ENCODE measurements around the gene PDZK1.

PDZK1 gene

GRCh38 chr1:145710291-145711027, 3.3 kb upstream of the PDZK1 start:
- DNase-seq (ENCODE audit: insufficient read length, low spot score) (no peak), FAIRE-seq (no peak)
- no peak for TF ChIP-seq POLR2AphosphoS5 (IDR thresholded peaks at IDR 0.05; ENCODE audit: low read depth, low read length)
- TF ChIP-seq PAX5 (IDR thresholded peaks at IDR 0.05; ENCODE audit: insufficient read depth, low read length, severe bottlenecking): no peak
- no peak for TF ChIP-seq TAF1 (IDR thresholded peaks at IDR 0.05; ENCODE audit: low read depth, low read length)
- TF ChIP-seq SPI1 (IDR thresholded peaks at IDR 0.05; ENCODE audit: low read depth, low read length): no peak
- no peak for TF ChIP-seq POU2F2 (IDR thresholded peaks at IDR 0.05; ENCODE audit: low read depth, low read length)
- no peak for TF ChIP-seq POLR2A (IDR thresholded peaks at IDR 0.05; ENCODE audit: low read depth, low read length)

GRCh38 chr1:145708063-145708462, 895 bp upstream of the PDZK1 start:
- TF ChIP-seq PAX5 (IDR thresholded peaks at IDR 0.05; ENCODE audit: insufficient read depth, low read length, severe bottlenecking): no peak
- TF ChIP-seq POLR2AphosphoS5 (IDR thresholded peaks at IDR 0.05; ENCODE audit: low read depth, low read length): no peak
- peak; percentile 86 for TF ChIP-seq POU2F2 (IDR thresholded peaks at IDR 0.05; ENCODE audit: low read depth, low read length)
- no peak for TF ChIP-seq POLR2A (IDR thresholded peaks at IDR 0.05; ENCODE audit: low read depth, low read length)
- no peak for DNase-seq (ENCODE audit: insufficient read length, low spot score)
- peak; percentile 60 for FAIRE-seq

DNA sequence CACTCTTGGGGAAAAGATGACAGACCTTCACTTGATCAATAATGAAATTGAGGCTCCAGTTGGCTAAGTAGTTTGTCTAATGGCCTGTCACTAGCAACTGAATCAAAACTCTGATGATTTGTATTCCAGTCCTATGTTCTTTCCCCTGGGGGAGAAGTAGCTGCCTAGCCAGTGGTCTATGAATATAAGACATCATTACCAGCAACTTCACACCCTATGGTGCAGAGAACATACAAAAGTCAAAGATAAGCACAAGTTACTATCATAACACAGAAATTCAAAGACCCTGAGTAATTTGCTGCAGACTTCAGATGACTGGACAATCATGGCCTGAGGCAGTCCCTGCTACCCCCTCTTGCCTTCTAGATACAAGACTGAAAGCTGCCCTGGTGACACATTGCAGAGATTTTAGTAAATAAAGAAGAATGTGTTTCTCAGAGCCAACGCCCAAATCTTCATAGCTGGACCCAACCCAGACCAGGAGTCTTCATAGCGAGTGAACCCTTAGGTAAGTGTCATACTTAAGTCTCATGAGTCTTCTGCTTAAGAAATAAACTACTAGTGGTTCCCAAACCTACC, 993 bp downstream of the PDZK1 start:
- TF ChIP-seq SPI1 (IDR thresholded peaks at IDR 0.05; ENCODE audit: low read depth, low read length) (no peak), POU2F2 (IDR thresholded peaks at IDR 0.05; ENCODE audit: low read depth, low read length) (no peak), PAX5 (IDR thresholded peaks at IDR 0.05; ENCODE audit: insufficient read depth, low read length, severe bottlenecking) (no peak), POLR2A (IDR thresholded peaks at IDR 0.05; ENCODE audit: low read depth, low read length) (no peak), POLR2AphosphoS5 (IDR thresholded peaks at IDR 0.05; ENCODE audit: low read depth, low read length) (no peak), TAF1 (IDR thresholded peaks at IDR 0.05; ENCODE audit: low read depth, low read length) (no peak)
- no peak for FAIRE-seq
- DNase-seq (ENCODE audit: insufficient read length, low spot score): no peak

- no peak for TF ChIP-seq SPI1 (IDR thresholded peaks at IDR 0.05; ENCODE audit: low read depth, low read length)
- TF ChIP-seq PAX5 (IDR thresholded peaks at IDR 0.05; ENCODE audit: insufficient read depth, low read length, severe bottlenecking): no peak
- TF ChIP-seq TAF1 (IDR thresholded peaks at IDR 0.05; ENCODE audit: low read depth, low read length): no peak
- no peak for TF ChIP-seq POU2F2 (IDR thresholded peaks at IDR 0.05; ENCODE audit: low read depth, low read length)
- TF ChIP-seq POLR2A (IDR thresholded peaks at IDR 0.05; ENCODE audit: low read depth, low read length): no peak
- TF ChIP-seq POLR2AphosphoS5 (IDR thresholded peaks at IDR 0.05; ENCODE audit: low read depth, low read length): no peak
- no peak for DNase-seq (ENCODE audit: insufficient read length, low spot score)
- no peak for FAIRE-seq
Observed at GRCh38 chr1:145705622-145706021, 1.5 kb downstream of the PDZK1 start.

DNA sequence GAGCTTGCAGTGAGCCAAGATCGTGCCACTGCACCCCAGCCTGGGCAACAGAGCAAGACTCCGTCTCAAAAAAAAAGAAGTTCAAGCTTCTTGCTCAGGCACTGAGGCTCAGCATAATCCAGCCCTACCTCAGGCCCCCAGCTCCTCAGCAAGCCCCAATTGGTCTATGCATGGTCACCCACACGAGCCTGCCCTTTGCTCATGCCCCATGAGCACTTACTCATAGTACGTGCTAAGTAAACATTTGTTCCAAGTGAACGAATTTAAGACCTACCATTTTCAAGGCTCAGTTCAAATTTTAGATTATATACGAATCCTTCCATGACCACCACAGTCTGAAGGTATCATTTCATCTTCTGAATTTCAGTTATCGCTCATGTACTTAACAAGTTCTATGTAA, 4.3 kb downstream of the PDZK1 start:
- no peak for TF ChIP-seq POLR2A (IDR thresholded peaks at IDR 0.05; ENCODE audit: low read depth, low read length)
- no peak for TF ChIP-seq POLR2AphosphoS5 (IDR thresholded peaks at IDR 0.05; ENCODE audit: low read depth, low read length)
- no peak for TF ChIP-seq TAF1 (IDR thresholded peaks at IDR 0.05; ENCODE audit: low read depth, low read length)
- TF ChIP-seq SPI1 (IDR thresholded peaks at IDR 0.05; ENCODE audit: low read depth, low read length): no peak
- TF ChIP-seq POU2F2 (IDR thresholded peaks at IDR 0.05; ENCODE audit: low read depth, low read length): no peak
- TF ChIP-seq PAX5 (IDR thresholded peaks at IDR 0.05; ENCODE audit: insufficient read depth, low read length, severe bottlenecking): no peak
- DNase-seq (ENCODE audit: insufficient read length, low spot score): no peak
- FAIRE-seq: no peak

- FAIRE-seq (no peak), DNase-seq (ENCODE audit: insufficient read length, low spot score) (no peak)
- TF ChIP-seq POLR2AphosphoS5 (IDR thresholded peaks at IDR 0.05; ENCODE audit: low read depth, low read length): no peak
- TF ChIP-seq TAF1 (IDR thresholded peaks at IDR 0.05; ENCODE audit: low read depth, low read length): no peak
- no peak for TF ChIP-seq SPI1 (IDR thresholded peaks at IDR 0.05; ENCODE audit: low read depth, low read length)
- no peak for TF ChIP-seq POLR2A (IDR thresholded peaks at IDR 0.05; ENCODE audit: low read depth, low read length)
- TF ChIP-seq POU2F2 (IDR thresholded peaks at IDR 0.05; ENCODE audit: low read depth, low read length): no peak
- no peak for TF ChIP-seq PAX5 (IDR thresholded peaks at IDR 0.05; ENCODE audit: insufficient read depth, low read length, severe bottlenecking)
Observed at GRCh38 chr1:145702052-145702451, 5.1 kb downstream of the PDZK1 start.

DNA sequence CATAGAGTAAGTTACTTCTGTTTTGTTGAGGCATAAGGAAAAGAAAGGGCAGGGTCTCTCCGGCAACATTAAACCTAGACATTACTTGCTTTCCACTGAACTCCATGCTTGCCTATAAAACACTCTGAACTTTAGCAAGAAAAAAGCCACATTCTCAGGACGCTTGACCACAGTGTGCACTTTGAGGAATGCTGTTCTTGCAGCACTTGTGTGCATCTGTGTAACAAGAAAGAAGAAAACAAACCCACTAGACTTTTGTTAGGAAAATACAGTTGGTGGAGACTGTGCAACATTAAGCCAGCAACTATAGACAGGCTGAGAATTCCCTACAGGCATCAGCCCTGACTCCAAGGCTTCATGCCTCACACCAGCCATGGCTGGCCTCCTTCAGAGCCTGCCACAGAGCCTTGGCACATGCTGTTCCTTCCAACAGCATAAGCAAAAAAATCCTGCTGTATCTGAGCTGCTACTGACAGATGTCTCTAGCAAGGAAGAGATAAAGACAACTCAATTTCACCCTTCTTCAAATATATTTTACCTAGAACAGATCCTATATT, 5.8 kb downstream of the PDZK1 start:
- TF ChIP-seq PAX5 (IDR thresholded peaks at IDR 0.05; ENCODE audit: insufficient read depth, low read length, severe bottlenecking) (no peak), TAF1 (IDR thresholded peaks at IDR 0.05; ENCODE audit: low read depth, low read length) (no peak), SPI1 (IDR thresholded peaks at IDR 0.05; ENCODE audit: low read depth, low read length) (no peak), POU2F2 (IDR thresholded peaks at IDR 0.05; ENCODE audit: low read depth, low read length) (no peak), POLR2A (IDR thresholded peaks at IDR 0.05; ENCODE audit: low read depth, low read length) (no peak), POLR2AphosphoS5 (IDR thresholded peaks at IDR 0.05; ENCODE audit: low read depth, low read length) (no peak)
- FAIRE-seq: no peak
- no peak for DNase-seq (ENCODE audit: insufficient read length, low spot score)

GRCh38 chr1:145696630-145696960, 10.6 kb downstream of the PDZK1 start:
- no peak for FAIRE-seq
- TF ChIP-seq TAF1 (IDR thresholded peaks at IDR 0.05; ENCODE audit: low read depth, low read length): no peak
- TF ChIP-seq PAX5 (IDR thresholded peaks at IDR 0.05; ENCODE audit: insufficient read depth, low read length, severe bottlenecking): no peak
- no peak for TF ChIP-seq SPI1 (IDR thresholded peaks at IDR 0.05; ENCODE audit: low read depth, low read length)
- TF ChIP-seq POU2F2 (IDR thresholded peaks at IDR 0.05; ENCODE audit: low read depth, low read length): no peak
- no peak for TF ChIP-seq POLR2AphosphoS5 (IDR thresholded peaks at IDR 0.05; ENCODE audit: low read depth, low read length)
- TF ChIP-seq POLR2A (IDR thresholded peaks at IDR 0.05; ENCODE audit: low read depth, low read length): no peak
- DNase-seq (ENCODE audit: insufficient read length, low spot score): no peak

GRCh38 chr1:145695821-145696629, 11.1 kb downstream of the PDZK1 start:
- DNase-seq (ENCODE audit: insufficient read length, low spot score): no peak
- FAIRE-seq: no peak
- no peak for TF ChIP-seq POLR2A (IDR thresholded peaks at IDR 0.05; ENCODE audit: low read depth, low read length)
- no peak for TF ChIP-seq POU2F2 (IDR thresholded peaks at IDR 0.05; ENCODE audit: low read depth, low read length)
- no peak for TF ChIP-seq PAX5 (IDR thresholded peaks at IDR 0.05; ENCODE audit: insufficient read depth, low read length, severe bottlenecking)
- TF ChIP-seq SPI1 (IDR thresholded peaks at IDR 0.05; ENCODE audit: low read depth, low read length): no peak
- TF ChIP-seq POLR2AphosphoS5 (IDR thresholded peaks at IDR 0.05; ENCODE audit: low read depth, low read length): no peak
- TF ChIP-seq TAF1 (IDR thresholded peaks at IDR 0.05; ENCODE audit: low read depth, low read length): no peak

All from GM12891 (cell line).